KMS-11 (cell line): ENCODE results near the gene TMEM131.

Experiments used
- H2AFZ ChIP-seq: fragments of 200-600 bp; sonication (generic); 2 replicates; pipeline ENCODE4 v1.6.1; 2016; ENCODE audit warnings: antibody characterized with exemption, mixed run types, low read depth
- H3K27ac ChIP-seq: fragments of 200-600 bp; sonication (generic); 2 replicates; pipeline ENCODE4 v1.6.1; 2016; ENCODE audit warnings: mild to moderate bottlenecking, mixed run types
- H3K27me3 ChIP-seq: fragments of 200-600 bp; sonication (generic); 2 replicates; pipeline ENCODE4 v1.6.1; 2017; ENCODE audit warnings: mild to moderate bottlenecking, low read depth, mixed run types, moderate library complexity; ENCODE audit not compliant: insufficient read depth
- H3K36me3 ChIP-seq: fragments of 200-600 bp; sonication (generic); 2 replicates; pipeline ENCODE4 v1.6.1; 2017; ENCODE audit warnings: mild to moderate bottlenecking, mixed run types; ENCODE audit not compliant: insufficient read depth
- H3K4me1 ChIP-seq: fragments of 200-600 bp; sonication (generic); 2 replicates; pipeline ENCODE4 v1.6.1; 2016; ENCODE audit warnings: mild to moderate bottlenecking, low read depth, mixed run types; ENCODE audit not compliant: poor library complexity, severe bottlenecking
- H3K4me2 ChIP-seq: fragments of 200-600 bp; sonication (generic); 2 replicates; pipeline ENCODE4 v1.7.0; 2016; ENCODE audit warnings: mild to moderate bottlenecking, mixed run types
- H3K4me3 ChIP-seq: fragments of 200-600 bp; sonication (generic); IDR thresholded peaks from 2 replicates; pipeline ENCODE4 v1.6.1; 2017; ENCODE audit warnings: low read depth, low read length, mixed read lengths; ENCODE audit not compliant: insufficient read depth
- H3K79me2 ChIP-seq: fragments of 200-600 bp; sonication (generic); 2 replicates; pipeline ENCODE4 v1.6.1; 2016; ENCODE audit warnings: low read depth, mixed run types; ENCODE audit not compliant: insufficient read depth
- H3K9ac ChIP-seq: fragments of 200-600 bp; sonication (generic); 2 replicates; pipeline ENCODE4 v1.6.1; 2016; ENCODE audit warnings: mild to moderate bottlenecking, mixed run types
- H4K20me1 ChIP-seq: fragments of 200-600 bp; sonication (generic); 2 replicates; pipeline ENCODE4 v1.6.1; 2016; ENCODE audit warnings: mild to moderate bottlenecking, mixed run types; ENCODE audit not compliant: insufficient read depth
- TF ChIP-seq, protein P1 (sequence below): fragments of 200-600 bp; sonication (generic); conservative IDR thresholded peaks from 2 replicates; pipeline ENCODE4 v1.6.1; 2017; ENCODE audit warnings: low read depth, mild to moderate bottlenecking, antibody characterized with exemption, low read length, moderate library complexity, mixed read lengths

The TMEM131 gene

DNA sequence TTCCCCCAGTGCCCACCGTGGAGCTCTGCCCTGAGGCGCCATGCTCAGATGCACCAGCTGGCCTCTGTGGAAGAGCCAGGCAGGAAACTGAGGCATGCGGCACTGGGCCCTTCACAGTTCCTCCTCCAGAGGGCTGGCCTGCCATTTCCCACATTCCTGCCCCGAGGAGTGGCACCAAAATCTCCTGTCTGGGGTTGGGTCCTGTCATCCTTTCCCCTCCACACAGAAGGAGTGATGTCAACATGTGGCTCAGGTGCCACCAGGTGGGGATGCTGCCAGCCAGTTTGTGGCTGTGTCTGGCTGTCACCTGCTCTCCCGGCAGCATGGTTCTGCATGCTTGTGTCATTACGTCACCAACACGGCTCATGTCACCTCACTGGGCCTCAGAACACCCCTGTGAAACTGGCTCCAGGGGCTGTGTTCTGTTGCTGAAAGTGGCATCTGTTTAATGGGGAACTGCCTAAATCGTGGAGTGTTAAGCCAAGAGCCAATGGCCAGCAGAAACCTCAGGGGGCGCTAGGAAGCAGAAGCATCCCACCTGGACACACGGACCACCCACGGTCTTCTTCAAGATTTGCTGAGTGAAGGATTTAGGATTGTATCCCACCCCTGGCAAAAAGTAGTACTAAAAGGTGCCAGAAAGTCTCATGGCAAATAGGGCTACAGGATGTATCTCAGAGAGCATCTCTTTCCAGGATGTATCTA is 231.0 kb downstream of the TMEM131 start:
- Histone ChIP-seq H3K4me3 (no peak overlapping the region), H3K4me1 (no peaks in the 10 kb centered on the region), H3K9ac (no peak overlapping the region), H4K20me1 (no peaks in the 10 kb centered on the region), H2AFZ (no peak overlapping the region), H3K79me2 (no peaks in the 10 kb centered on the region), H3K4me2 (no peak overlapping the region), H3K27me3 (no peaks in the 10 kb centered on the region), H3K36me3 (no peaks in the 10 kb centered on the region), H3K27ac (no peak overlapping the region)
- TF ChIP-seq, protein P1, sequence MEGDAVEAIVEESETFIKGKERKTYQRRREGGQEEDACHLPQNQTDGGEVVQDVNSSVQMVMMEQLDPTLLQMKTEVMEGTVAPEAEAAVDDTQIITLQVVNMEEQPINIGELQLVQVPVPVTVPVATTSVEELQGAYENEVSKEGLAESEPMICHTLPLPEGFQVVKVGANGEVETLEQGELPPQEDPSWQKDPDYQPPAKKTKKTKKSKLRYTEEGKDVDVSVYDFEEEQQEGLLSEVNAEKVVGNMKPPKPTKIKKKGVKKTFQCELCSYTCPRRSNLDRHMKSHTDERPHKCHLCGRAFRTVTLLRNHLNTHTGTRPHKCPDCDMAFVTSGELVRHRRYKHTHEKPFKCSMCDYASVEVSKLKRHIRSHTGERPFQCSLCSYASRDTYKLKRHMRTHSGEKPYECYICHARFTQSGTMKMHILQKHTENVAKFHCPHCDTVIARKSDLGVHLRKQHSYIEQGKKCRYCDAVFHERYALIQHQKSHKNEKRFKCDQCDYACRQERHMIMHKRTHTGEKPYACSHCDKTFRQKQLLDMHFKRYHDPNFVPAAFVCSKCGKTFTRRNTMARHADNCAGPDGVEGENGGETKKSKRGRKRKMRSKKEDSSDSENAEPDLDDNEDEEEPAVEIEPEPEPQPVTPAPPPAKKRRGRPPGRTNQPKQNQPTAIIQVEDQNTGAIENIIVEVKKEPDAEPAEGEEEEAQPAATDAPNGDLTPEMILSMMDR, result no peak

DNA sequence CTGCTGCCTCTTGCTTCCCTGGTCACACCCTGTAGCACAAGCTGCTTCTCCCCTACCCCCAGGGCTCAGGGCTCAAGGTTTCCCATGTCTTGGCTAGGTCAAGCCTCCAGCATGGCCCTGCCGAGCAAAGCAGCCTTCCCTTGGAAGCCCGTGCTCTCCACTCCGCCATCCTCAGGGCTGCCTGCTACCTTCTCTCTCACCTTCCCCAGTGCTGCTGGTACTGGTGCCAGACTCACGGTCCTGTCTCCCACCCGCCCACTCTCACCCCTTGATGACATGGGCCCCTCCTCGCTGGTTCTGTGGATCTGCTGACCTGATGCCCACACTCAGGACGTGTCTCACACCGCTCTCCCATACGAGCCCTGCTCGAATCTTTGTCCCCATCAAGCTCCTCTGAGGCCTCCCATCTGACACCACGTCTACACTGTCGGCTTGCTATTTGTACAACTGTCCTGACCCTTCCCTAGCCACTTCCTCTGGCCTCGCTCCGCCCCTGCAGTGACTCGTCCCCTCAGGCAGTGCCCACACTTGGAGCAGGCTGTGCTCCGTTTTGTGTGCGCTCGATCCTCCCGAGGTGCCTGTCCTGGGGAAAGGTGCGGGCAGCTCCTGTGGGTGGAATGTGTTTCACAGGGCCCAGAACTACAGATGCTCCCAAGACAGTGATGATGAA is 232.4 kb downstream of the TMEM131 start:
- Histone ChIP-seq H3K79me2 (no peaks in the 10 kb centered on the region), H3K4me1 (no peaks in the 10 kb centered on the region), H4K20me1 (no peaks in the 10 kb centered on the region), H2AFZ (no peak overlapping the region), H3K27ac (no peak overlapping the region), H3K4me3 (no peak overlapping the region), H3K27me3 (no peaks in the 10 kb centered on the region), H3K36me3 (no peaks in the 10 kb centered on the region), H3K9ac (no peak overlapping the region), H3K4me2 (no peak overlapping the region)
- TF ChIP-seq, protein P1, result no peak

DNA sequence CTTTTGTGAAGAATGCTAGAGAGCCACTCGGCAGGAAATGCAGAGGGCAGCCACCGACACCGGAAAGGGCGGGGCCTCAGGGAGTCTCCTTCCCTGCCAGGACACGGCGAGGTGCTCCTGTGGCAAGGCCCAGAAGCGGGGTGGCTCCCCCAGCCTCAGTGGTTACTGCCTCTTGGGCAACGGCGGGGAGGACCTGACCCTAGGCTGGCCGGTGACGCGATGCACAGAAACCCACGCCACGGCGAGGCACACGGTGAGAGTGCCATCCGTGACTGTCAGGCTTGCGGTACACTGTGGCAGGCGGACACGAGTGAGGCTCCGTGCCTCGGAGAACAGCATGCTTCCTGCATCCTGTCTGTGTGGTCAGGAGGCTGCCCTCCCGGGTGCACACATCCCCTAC is 234.6 kb downstream of the TMEM131 start:
- no peaks in the 10 kb centered on the region for H4K20me1 ChIP-seq
- H3K4me3 ChIP-seq, result no peak overlapping the region
- no peak overlapping the region for H3K4me2 ChIP-seq
- H3K27ac ChIP-seq, result no peak overlapping the region
- TF ChIP-seq, protein P1, result no peak
- H3K9ac ChIP-seq, result no peak overlapping the region
- H2AFZ ChIP-seq, result no peak overlapping the region
- H3K79me2 ChIP-seq, result no peaks in the 10 kb centered on the region
- no peaks in the 10 kb centered on the region for H3K36me3 ChIP-seq
- no peaks in the 10 kb centered on the region for H3K4me1 ChIP-seq
- H3K27me3 ChIP-seq, result no peaks in the 10 kb centered on the region

DNA sequence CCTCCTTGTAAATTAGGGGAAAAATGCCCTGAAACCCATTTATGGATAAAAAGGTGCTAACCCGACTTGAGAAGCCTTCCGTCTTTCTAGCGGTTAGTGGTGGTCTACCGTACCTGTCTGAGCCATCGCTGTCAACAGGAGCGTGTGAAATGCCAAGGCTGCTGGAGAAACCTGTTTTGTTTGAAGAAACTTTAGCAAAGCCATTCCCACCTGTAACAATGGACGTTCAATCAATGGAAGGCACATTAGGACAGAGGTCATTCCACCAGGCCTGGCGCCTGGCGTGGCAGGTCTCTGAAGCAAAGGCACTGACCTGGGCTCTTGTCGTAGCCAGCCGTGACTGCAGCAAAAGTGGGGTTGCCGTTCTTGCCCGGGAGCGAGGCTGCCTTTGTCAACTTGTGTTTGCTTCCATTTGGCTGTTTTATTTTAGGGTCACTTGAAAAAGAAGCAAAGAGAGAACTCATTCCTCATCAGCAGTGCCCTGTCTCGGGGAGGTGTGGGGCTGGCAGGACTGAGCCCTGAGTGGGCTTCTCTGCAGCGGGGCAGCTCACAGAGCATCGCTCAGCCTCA is 235.2 kb downstream of the TMEM131 start:
- H3K9ac ChIP-seq, result no peak overlapping the region
- no peaks in the 10 kb centered on the region for H3K27me3 ChIP-seq
- no peaks in the 10 kb centered on the region for H4K20me1 ChIP-seq
- H3K4me3 ChIP-seq, result no peak overlapping the region
- no peaks in the 10 kb centered on the region for H3K36me3 ChIP-seq
- no peaks in the 10 kb centered on the region for H3K4me1 ChIP-seq
- no peaks in the 10 kb centered on the region for H3K79me2 ChIP-seq
- H3K4me2 ChIP-seq, result no peak overlapping the region
- no peak overlapping the region for H2AFZ ChIP-seq
- H3K27ac ChIP-seq, result no peak overlapping the region
- TF ChIP-seq, protein P1, result no peak
